VCaP (cell line): ENCODE results near the gene RPP21.

Experiments
- H3K27ac ChIP-seq: fragments of 450-650 bp; 2 replicates; pipeline ENCODE4 v1.5.1; 2017
- TF ChIP-seq, protein P1 (sequence below): fragments of 450-650 bp; conservative IDR thresholded peaks from 2 replicates; pipeline ENCODE4 v1.5.1; 2017; ENCODE audit warnings: mild to moderate bottlenecking, moderate library complexity

RPP21 gene

DNA sequence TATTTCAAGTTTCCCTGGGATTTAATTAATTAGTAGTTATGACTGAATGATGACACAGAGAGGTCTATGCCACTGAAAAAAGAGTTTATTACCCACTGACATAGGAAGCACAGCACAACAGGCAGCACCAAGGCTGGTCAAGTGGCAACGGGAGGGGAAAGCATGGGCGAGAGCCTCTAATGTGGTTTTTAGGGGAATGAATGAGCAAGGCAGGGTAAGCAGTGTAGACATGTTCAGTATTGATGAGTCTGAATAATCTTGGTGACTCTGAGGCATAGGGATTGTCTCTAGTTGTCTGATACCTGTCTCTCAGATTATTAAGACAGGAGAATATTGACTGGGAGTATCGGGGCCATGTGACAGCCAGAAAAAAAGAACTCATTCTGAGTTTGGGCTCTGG lies 46.3 kb downstream of the RPP21 start:
- no peak overlapping the region for H3K27ac ChIP-seq
- TF ChIP-seq, protein P1, sequence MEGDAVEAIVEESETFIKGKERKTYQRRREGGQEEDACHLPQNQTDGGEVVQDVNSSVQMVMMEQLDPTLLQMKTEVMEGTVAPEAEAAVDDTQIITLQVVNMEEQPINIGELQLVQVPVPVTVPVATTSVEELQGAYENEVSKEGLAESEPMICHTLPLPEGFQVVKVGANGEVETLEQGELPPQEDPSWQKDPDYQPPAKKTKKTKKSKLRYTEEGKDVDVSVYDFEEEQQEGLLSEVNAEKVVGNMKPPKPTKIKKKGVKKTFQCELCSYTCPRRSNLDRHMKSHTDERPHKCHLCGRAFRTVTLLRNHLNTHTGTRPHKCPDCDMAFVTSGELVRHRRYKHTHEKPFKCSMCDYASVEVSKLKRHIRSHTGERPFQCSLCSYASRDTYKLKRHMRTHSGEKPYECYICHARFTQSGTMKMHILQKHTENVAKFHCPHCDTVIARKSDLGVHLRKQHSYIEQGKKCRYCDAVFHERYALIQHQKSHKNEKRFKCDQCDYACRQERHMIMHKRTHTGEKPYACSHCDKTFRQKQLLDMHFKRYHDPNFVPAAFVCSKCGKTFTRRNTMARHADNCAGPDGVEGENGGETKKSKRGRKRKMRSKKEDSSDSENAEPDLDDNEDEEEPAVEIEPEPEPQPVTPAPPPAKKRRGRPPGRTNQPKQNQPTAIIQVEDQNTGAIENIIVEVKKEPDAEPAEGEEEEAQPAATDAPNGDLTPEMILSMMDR: no peak

DNA sequence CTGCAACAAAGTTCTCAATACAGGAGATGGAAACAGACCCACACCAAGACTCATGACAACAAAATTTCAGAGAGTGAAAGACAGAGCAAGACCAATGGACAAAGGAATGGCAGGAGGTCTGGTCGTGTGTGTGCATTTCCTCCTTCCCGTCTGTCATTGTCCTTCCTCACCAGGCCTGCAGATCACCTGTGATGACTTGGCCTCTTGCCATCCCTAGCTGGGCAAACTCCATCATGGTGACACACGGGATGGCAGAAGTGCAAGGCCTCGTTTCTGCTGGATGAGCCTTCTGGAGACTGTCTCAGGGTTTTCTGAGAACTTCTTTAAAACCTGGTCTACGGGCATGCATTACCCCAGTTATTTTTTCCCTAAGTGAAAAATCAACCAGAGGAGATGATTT lies 49.2 kb downstream of the RPP21 start:
- TF ChIP-seq, protein P1: no peak
- H3K27ac ChIP-seq: no peak overlapping the region
